Tibial nerve (tissue), 4 donors: ENCODE data around the gene CLIC6. TPM values are rescaled to one million over a fixed set of nuclear protein-coding genes. Genes with fewer than 3 reads are reported as not detected.
A peak's percentile ranks its signal among the peaks of the same experiment; 100 is the strongest.

Experiments
- DNase-seq, 2 donors: peaks; one replicate each; pipeline ENCODE4 v3.0.0-alpha.2; 2019; ENCODE audit warnings: low spot score in 2 of 2
- H3K27ac ChIP-seq, 4 donors: fragments of 200-600 bp; sonication (generic) in 3 of 4; one replicate each; pipeline ENCODE4 v1.5.1; 2017 to 2019; ENCODE audit warnings: mild to moderate bottlenecking in 1 of 4
- H3K27me3 ChIP-seq, 2 donors: fragments of 200-600 bp; sonication (generic) in 1 of 2; one replicate each; pipeline versions ENCODE4 v1.5.1 to v1.6.0; 2017 to 2019
- H3K36me3 ChIP-seq, 3 donors: fragments of 200-600 bp; sonication (generic); one replicate each; pipeline ENCODE4 v1.5.1; 2018 to 2019
- H3K4me1 ChIP-seq, 4 donors: fragments of 200-600 bp; sonication (generic) in 3 of 4; one replicate each; pipeline ENCODE4 v1.5.1; 2017 to 2019
- H3K4me3 ChIP-seq, 4 donors: fragments of 200-600 bp; sonication (generic) in 3 of 4; one replicate each; pipeline ENCODE4 v1.5.1; 2017 to 2019; ENCODE audit warnings: mild to moderate bottlenecking in 1 of 4, moderate library complexity in 1 of 4
- H3K9me3 ChIP-seq, 4 donors: fragments of 200-600 bp; sonication (generic) in 3 of 4; one replicate each; pipeline ENCODE4 v1.5.1; 2017 to 2019
- CTCF ChIP-seq, 5 experiments: fragments of 200-600 bp in 3 of 5; fragments of 450-650 bp in 2 of 5; sonication (generic) in 3 of 5; IDR thresholded peaks; one replicate each; pipeline ENCODE4 v1.5.1; 2016 to 2019; ENCODE audit warnings: antibody characterized with exemption in 5 of 5, mild to moderate bottlenecking in 3 of 5, moderate library complexity in 2 of 5
- EP300 ChIP-seq, 2 donors: sonication (generic); formaldehyde crosslinking; IDR thresholded peaks; one replicate each; pipeline ENCODE4 v1.6.1; 2017; ENCODE audit warnings: antibody characterized with exemption in 2 of 2, mild to moderate bottlenecking in 1 of 2
- POLR2A ChIP-seq, 2 donors: fragments of 450-650 bp; IDR thresholded peaks; one replicate each; pipeline ENCODE4 v1.6.1; 2017; ENCODE audit warnings: antibody characterized with exemption in 2 of 2, mild to moderate bottlenecking in 2 of 2, moderate library complexity in 2 of 2
- whole genome bisulfite sequencing, 2 donors: methylation state at CpG; one replicate each; pipeline ENCODE4 v1.1.5; 2018; 5-methylcytosine and 5-hydroxymethylcytosine counted together
- total RNA-seq, 4 donors: library from RNA; depleted of rRNA; stranded (reverse); fragments of >200 nt; gene quantifications; one replicate each; pipeline ENCODE4 v1.1.0, GENCODE V29; 2016

CLIC6 gene
- total RNA-seq, 4 donors from 2014 or later: 3.3 to 11.6 (median 7.0) TPM

GRCh38 chr21:34722684-34723300 is 54.0 kb downstream of the CLIC6 start:
- 49 to 66% methylated on average over 7 of the region's 7 CpGs for WGBS, 2 donors
- Histone ChIP-seq H3K27me3 (no peaks in the 10 kb centered on the region), H3K4me1 (peaks cover 0 to 27% (median 10%) of the 10 kb centered on the region in 4 donors), H3K36me3 (no peaks in the 10 kb centered on the region), H3K4me3 (no peak overlapping the region), H3K9me3 (no peaks in the 10 kb centered on the region), H3K27ac (peak overlapping the region in 1 of 4 donors; percentile 53)
- no peak for DNase-seq
- TF ChIP-seq POLR2A (IDR thresholded peaks at IDR 0.05) (no peak), CTCF (IDR thresholded peaks at IDR 0.05) (peak in 2 of 5 experiments; percentile 19 to 30)

- no peak for TF ChIP-seq POLR2A (IDR thresholded peaks at IDR 0.05)
- TF ChIP-seq EP300 (IDR thresholded peaks at IDR 0.05): no peak
- no peak for TF ChIP-seq CTCF (IDR thresholded peaks at IDR 0.05)
- DNase-seq: no peak
- Histone ChIP-seq H3K27me3 (no peaks in the 10 kb centered on the region), H3K4me1 (peaks cover 0 to 27% (median 10%) of the 10 kb centered on the region in 4 donors), H3K36me3 (no peaks in the 10 kb centered on the region), H3K4me3 (no peak overlapping the region), H3K27ac (peak overlapping the region in 3 of 4 donors; percentile 17 to 71 (median 26)), H3K9me3 (no peaks in the 10 kb centered on the region)
- WGBS, 2 donors: 55 to 60% methylated on average over 2 of the region's 2 CpGs
Observed at GRCh38 chr21:34724131-34724856, 55.5 kb downstream of the CLIC6 start.

GRCh38 chr21:34724857-34725195 is 56.0 kb downstream of the CLIC6 start:
- H3K27ac ChIP-seq: peak overlapping the region in 3 of 4 donors; percentile 17 to 71 (median 26)
- 29 to 39% methylated on average over 4 of the region's 4 CpGs for WGBS, 2 donors
- no peaks in the 10 kb centered on the region for H3K27me3 ChIP-seq
- no peak for TF ChIP-seq POLR2A (IDR thresholded peaks at IDR 0.05)
- TF ChIP-seq CTCF (IDR thresholded peaks at IDR 0.05): no peak
- TF ChIP-seq EP300 (IDR thresholded peaks at IDR 0.05): no peak
- no peak overlapping the region for H3K4me3 ChIP-seq
- H3K36me3 ChIP-seq: no peaks in the 10 kb centered on the region
- no peak for DNase-seq
- H3K9me3 ChIP-seq: no peaks in the 10 kb centered on the region
- peaks cover 0 to 27% (median 10%) of the 10 kb centered on the region in 4 donors for H3K4me1 ChIP-seq

GRCh38 chr21:34726627-34727337 is 58.0 kb downstream of the CLIC6 start:
- Histone ChIP-seq H3K36me3 (no peaks in the 10 kb centered on the region), H3K4me1 (peaks cover 0 to 27% (median 10%) of the 10 kb centered on the region in 4 donors), H3K4me3 (no peak overlapping the region), H3K27me3 (no peaks in the 10 kb centered on the region), H3K27ac (no peak overlapping the region), H3K9me3 (no peaks in the 10 kb centered on the region)
- TF ChIP-seq EP300 (IDR thresholded peaks at IDR 0.05): no peak
- TF ChIP-seq POLR2A (IDR thresholded peaks at IDR 0.05): no peak
- TF ChIP-seq CTCF (IDR thresholded peaks at IDR 0.05): no peak
- no peak for DNase-seq
- WGBS, 2 donors: 75% methylated on average over 4 to 5 of the region's 5 CpGs

GRCh38 chr21:34728479-34728878 is 59.7 kb downstream of the CLIC6 start:
- Histone ChIP-seq H3K9me3 (no peaks in the 10 kb centered on the region), H3K27me3 (peaks cover 0 to 2% of the 10 kb centered on the region in 2 donors), H3K36me3 (no peaks in the 10 kb centered on the region), H3K4me3 (no peak overlapping the region), H3K27ac (no peak overlapping the region), H3K4me1 (peaks cover 0 to 18% (median 7%) of the 10 kb centered on the region in 4 donors)
- 95 to 98% methylated on average over 3 of the region's 3 CpGs for WGBS, 2 donors
- DNase-seq: no peak
- TF ChIP-seq CTCF (IDR thresholded peaks at IDR 0.05) (no peak), POLR2A (IDR thresholded peaks at IDR 0.05) (no peak), EP300 (IDR thresholded peaks at IDR 0.05) (no peak)
